ENCODE data around the gene EVI2A. TPM values are rescaled to one million over a fixed set of nuclear protein-coding genes. Genes with fewer than 3 reads are reported as not detected.
A peak's percentile ranks its signal among the peaks of the same experiment; 100 is the strongest.

Gene EVI2A
- total RNA-seq, 1 donor from 2014 or later, result not detected

GRCh38 chr17:31281061-31281460, 40.4 kb downstream of the EVI2A start:
- no peaks in the 10 kb centered on the region for H3K36me3 ChIP-seq (ENCODE audit: control insufficient read depth, insufficient read depth, low read length)
- FAIRE-seq, result no peak
- TF ChIP-seq, protein P1, sequence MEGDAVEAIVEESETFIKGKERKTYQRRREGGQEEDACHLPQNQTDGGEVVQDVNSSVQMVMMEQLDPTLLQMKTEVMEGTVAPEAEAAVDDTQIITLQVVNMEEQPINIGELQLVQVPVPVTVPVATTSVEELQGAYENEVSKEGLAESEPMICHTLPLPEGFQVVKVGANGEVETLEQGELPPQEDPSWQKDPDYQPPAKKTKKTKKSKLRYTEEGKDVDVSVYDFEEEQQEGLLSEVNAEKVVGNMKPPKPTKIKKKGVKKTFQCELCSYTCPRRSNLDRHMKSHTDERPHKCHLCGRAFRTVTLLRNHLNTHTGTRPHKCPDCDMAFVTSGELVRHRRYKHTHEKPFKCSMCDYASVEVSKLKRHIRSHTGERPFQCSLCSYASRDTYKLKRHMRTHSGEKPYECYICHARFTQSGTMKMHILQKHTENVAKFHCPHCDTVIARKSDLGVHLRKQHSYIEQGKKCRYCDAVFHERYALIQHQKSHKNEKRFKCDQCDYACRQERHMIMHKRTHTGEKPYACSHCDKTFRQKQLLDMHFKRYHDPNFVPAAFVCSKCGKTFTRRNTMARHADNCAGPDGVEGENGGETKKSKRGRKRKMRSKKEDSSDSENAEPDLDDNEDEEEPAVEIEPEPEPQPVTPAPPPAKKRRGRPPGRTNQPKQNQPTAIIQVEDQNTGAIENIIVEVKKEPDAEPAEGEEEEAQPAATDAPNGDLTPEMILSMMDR (IDR thresholded peaks at IDR 0.05; ENCODE audit: insufficient read depth, low read length, severe bottlenecking), result no peak

DNA sequence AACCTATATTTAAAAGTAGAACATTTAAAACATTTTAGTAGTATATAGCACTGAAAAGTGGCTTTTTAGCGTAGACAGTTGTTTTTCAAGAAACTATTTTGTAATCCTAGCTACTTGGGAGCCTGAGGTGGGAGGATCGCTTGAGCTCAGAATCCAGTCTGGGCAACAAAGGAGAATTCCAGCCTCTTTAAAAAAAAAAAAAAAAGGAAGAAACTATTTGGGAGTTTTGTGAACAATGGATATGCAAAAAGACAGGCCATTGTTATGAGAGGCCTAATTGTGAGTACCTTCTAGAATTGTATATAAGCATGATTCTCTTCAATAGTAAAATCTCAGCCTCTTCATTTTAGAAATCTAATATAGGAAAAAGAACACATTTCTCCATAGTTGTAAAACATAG, 42.0 kb downstream of the EVI2A start:
- TF ChIP-seq, protein P1 (IDR thresholded peaks at IDR 0.05; ENCODE audit: insufficient read depth, low read length, severe bottlenecking), result no peak
- H3K27me3 ChIP-seq (ENCODE audit: control insufficient read depth, insufficient read depth, low read length), result no peaks in the 10 kb centered on the region
- no peak overlapping the region for H3K4me3 ChIP-seq (ENCODE audit: low read depth, low read length)
- no peak for DNase-seq (ENCODE audit: low read depth)
- H3K36me3 ChIP-seq (ENCODE audit: control insufficient read depth, insufficient read depth, low read length), result no peaks in the 10 kb centered on the region
- FAIRE-seq, result no peak

More at GRCh38 chr17:31281061-31281460, 40.4 kb downstream of the EVI2A start:
- H3K27me3 ChIP-seq (ENCODE audit: control insufficient read depth, insufficient read depth, low read length), result no peaks in the 10 kb centered on the region
- DNase-seq (ENCODE audit: low read depth), result no peak
- H3K4me3 ChIP-seq (ENCODE audit: low read depth, low read length), result no peak overlapping the region

DNA sequence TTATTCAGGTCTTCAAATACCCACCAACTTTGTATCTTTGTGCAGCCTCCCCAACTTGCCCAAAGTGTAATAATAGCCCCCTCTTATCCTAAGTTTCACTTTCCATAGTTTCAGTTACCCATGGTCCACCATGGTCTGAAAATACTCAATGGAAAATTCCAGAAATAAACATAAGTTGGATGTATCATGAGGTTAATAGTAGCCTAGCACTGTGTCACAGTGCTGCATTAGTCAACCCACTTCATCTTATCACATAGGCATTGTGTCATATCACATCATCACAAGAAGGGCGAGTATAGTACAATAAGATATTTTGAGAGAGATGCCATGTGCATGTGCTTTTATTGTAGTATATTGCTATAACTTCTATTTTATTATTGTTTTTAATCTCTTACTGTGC, 46.3 kb downstream of the EVI2A start:
- Histone ChIP-seq H3K4me3 (ENCODE audit: low read depth, low read length) (no peak overlapping the region), H3K27me3 (ENCODE audit: control insufficient read depth, insufficient read depth, low read length) (no peaks in the 10 kb centered on the region), H3K36me3 (ENCODE audit: control insufficient read depth, insufficient read depth, low read length) (no peaks in the 10 kb centered on the region)
- DNase-seq (ENCODE audit: low read depth) (peak; percentile 58), FAIRE-seq (no peak)
- TF ChIP-seq, protein P1 (IDR thresholded peaks at IDR 0.05; ENCODE audit: insufficient read depth, low read length, severe bottlenecking), result no peak

GRCh38 chr17:31274252-31274651, 47.2 kb downstream of the EVI2A start:
- no peak for FAIRE-seq
- no peaks in the 10 kb centered on the region for H3K36me3 ChIP-seq (ENCODE audit: control insufficient read depth, insufficient read depth, low read length)
- no peak overlapping the region for H3K4me3 ChIP-seq (ENCODE audit: low read depth, low read length)

DNA sequence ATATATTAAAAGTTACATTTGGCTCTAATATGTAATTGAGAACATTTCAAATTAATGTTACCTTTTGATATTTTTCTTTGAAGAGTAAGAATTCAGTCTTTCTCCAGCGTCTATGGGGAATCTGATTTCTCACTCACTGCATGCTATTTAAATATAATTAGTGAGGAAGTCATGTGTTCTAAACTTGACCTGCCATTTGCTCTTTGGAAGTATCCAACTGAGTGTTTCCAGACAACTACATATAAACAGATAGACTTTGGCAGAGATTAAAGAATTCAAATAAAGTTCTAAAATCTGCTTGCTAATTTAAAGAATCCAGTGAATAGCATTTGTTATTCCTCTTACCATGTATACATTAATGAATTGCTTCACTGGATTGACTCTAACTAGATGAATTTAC, 47.9 kb downstream of the EVI2A start:
- H3K4me3 ChIP-seq (ENCODE audit: low read depth, low read length), result no peak overlapping the region
- no peak for FAIRE-seq
- DNase-seq (ENCODE audit: low read depth), result no peak
- no peaks in the 10 kb centered on the region for H3K36me3 ChIP-seq (ENCODE audit: control insufficient read depth, insufficient read depth, low read length)
- TF ChIP-seq, protein P1 (IDR thresholded peaks at IDR 0.05; ENCODE audit: insufficient read depth, low read length, severe bottlenecking), result no peak
- H3K27me3 ChIP-seq (ENCODE audit: control insufficient read depth, insufficient read depth, low read length), result no peaks in the 10 kb centered on the region

More at GRCh38 chr17:31274252-31274651, 47.2 kb downstream of the EVI2A start:
- no peaks in the 10 kb centered on the region for H3K27me3 ChIP-seq (ENCODE audit: control insufficient read depth, insufficient read depth, low read length)
- TF ChIP-seq, protein P1 (IDR thresholded peaks at IDR 0.05; ENCODE audit: insufficient read depth, low read length, severe bottlenecking), result no peak
- DNase-seq (ENCODE audit: low read depth), result peak; percentile 98

GRCh38 chr17:31272803-31273202, 48.6 kb downstream of the EVI2A start:
- Histone ChIP-seq H3K36me3 (ENCODE audit: control insufficient read depth, insufficient read depth, low read length) (no peaks in the 10 kb centered on the region), H3K4me3 (ENCODE audit: low read depth, low read length) (no peak overlapping the region), H3K27me3 (ENCODE audit: control insufficient read depth, insufficient read depth, low read length) (no peaks in the 10 kb centered on the region)
- FAIRE-seq, result no peak
- TF ChIP-seq, protein P1 (IDR thresholded peaks at IDR 0.05; ENCODE audit: insufficient read depth, low read length, severe bottlenecking), result no peak
- DNase-seq (ENCODE audit: low read depth), result no peak

Data from bronchial epithelial cell (primary cell).